ENCODE measurements around the gene GRHL1. TPM values are rescaled to one million over a fixed set of nuclear protein-coding genes. Genes with fewer than 3 reads are reported as not detected.

The GRHL1 gene
- total RNA-seq, 2 donors from 2014 or later, result 1.3 to 3.2 TPM

GRCh38 chr2:9954136-9954535, 2.6 kb downstream of the GRHL1 start:
- Histone ChIP-seq H3K4me3 (no peak overlapping the region), H3K36me3 (no peaks in the 10 kb centered on the region), H3K4me1 (peaks cover 0 to 9% of the 10 kb centered on the region in 2 donors), H3K9me3 (no peaks in the 10 kb centered on the region), H3K27ac (no peak overlapping the region), H3K27me3 (no peaks in the 10 kb centered on the region)
- no peak for DNase-seq (ENCODE audit: low spot score)
- TF ChIP-seq, protein P1, sequence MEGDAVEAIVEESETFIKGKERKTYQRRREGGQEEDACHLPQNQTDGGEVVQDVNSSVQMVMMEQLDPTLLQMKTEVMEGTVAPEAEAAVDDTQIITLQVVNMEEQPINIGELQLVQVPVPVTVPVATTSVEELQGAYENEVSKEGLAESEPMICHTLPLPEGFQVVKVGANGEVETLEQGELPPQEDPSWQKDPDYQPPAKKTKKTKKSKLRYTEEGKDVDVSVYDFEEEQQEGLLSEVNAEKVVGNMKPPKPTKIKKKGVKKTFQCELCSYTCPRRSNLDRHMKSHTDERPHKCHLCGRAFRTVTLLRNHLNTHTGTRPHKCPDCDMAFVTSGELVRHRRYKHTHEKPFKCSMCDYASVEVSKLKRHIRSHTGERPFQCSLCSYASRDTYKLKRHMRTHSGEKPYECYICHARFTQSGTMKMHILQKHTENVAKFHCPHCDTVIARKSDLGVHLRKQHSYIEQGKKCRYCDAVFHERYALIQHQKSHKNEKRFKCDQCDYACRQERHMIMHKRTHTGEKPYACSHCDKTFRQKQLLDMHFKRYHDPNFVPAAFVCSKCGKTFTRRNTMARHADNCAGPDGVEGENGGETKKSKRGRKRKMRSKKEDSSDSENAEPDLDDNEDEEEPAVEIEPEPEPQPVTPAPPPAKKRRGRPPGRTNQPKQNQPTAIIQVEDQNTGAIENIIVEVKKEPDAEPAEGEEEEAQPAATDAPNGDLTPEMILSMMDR (IDR thresholded peaks at IDR 0.05), result no peak

DNA sequence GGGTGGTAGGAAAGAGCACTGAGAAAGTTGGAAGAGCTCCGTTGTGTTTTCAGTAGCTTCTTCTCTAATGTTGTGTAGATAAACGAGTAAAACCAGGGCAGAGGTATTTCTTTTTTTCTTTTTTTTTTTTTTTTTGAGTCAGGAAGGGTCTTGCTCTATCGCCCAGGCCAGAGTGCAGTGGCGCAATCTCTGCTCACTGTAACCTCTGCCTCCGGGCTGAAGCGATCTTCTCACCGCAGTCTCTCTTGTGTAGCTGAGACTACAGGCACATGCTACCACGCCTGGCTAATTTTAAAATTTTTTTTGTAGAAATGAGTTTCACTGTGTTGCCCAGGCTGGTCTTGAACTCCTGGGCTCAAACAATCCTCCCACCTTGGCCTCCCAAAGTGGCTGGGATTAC, 6.6 kb downstream of the GRHL1 start:
- H3K36me3 ChIP-seq, result no peaks in the 10 kb centered on the region
- no peak for DNase-seq (ENCODE audit: low spot score)
- TF ChIP-seq, protein P1 (IDR thresholded peaks at IDR 0.05), result no peak
- no peaks in the 10 kb centered on the region for H3K27me3 ChIP-seq
- no peaks in the 10 kb centered on the region for H3K9me3 ChIP-seq
- no peak overlapping the region for H3K27ac ChIP-seq
- H3K4me1 ChIP-seq, result no peaks in the 10 kb centered on the region
- H3K4me3 ChIP-seq, result no peak overlapping the region

DNA sequence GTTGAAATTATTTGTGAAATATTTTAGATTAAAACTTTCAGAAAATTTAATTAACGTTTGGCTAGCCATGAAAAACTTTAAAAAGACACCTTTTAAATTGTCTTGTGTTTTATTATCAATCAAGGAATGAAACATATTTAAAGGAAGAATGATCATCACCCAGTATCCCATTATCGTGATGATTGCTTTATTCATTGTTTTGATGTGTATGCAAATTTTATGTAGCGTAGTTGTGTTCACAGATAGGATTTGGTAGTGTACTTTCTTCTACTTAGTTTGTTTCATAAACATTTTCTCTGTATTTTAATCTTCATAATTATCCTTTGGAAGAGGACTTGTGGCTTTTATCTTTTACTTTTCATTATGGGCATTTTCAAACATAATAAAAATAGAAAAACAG, 7.8 kb downstream of the GRHL1 start:
- Histone ChIP-seq H3K27me3 (no peaks in the 10 kb centered on the region), H3K27ac (no peak overlapping the region)

DNA sequence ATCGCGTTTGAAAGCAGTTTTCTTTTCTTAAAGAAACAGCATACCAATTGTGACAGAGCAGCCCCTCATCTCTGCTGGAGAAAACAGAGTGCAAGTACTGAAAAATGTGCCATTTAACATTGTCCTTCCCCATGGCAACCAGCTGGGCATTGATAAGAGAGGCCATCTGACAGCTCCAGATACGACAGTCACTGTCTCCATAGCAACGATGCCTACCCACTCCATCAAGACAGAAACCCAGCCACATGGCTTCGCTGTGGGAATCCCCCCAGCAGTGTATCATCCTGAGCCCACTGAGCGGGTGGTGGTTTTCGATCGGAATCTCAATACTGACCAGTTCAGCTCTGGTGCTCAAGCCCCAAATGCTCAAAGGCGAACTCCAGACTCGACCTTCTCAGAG, 9.5 kb downstream of the GRHL1 start:
- TF ChIP-seq, protein P1 (IDR thresholded peaks at IDR 0.05), result no peak
- H3K27ac ChIP-seq, result no peak overlapping the region

More for the DNA sequence above, 7.8 kb downstream of the GRHL1 start:
- TF ChIP-seq, protein P1 (IDR thresholded peaks at IDR 0.05), result no peak
- no peak for DNase-seq (ENCODE audit: low spot score)
- Histone ChIP-seq H3K36me3 (peaks cover 2% of the 10 kb centered on the region), H3K4me3 (no peak overlapping the region), H3K4me1 (no peaks in the 10 kb centered on the region), H3K9me3 (no peaks in the 10 kb centered on the region)

GRCh38 chr2:9964334-9964980, 13.0 kb downstream of the GRHL1 start:
- no peaks in the 10 kb centered on the region for H3K9me3 ChIP-seq
- DNase-seq (ENCODE audit: low spot score), result no peak
- no peaks in the 10 kb centered on the region for H3K4me1 ChIP-seq
- no peak overlapping the region for H3K4me3 ChIP-seq
- no peak overlapping the region for H3K27ac ChIP-seq
- H3K36me3 ChIP-seq, result peaks cover 5% of the 10 kb centered on the region
- TF ChIP-seq, protein P1 (IDR thresholded peaks at IDR 0.05), result no peak
- no peaks in the 10 kb centered on the region for H3K27me3 ChIP-seq

More for the DNA sequence above, 9.5 kb downstream of the GRHL1 start:
- Histone ChIP-seq H3K9me3 (no peaks in the 10 kb centered on the region), H3K27me3 (no peaks in the 10 kb centered on the region), H3K4me1 (no peaks in the 10 kb centered on the region), H3K4me3 (no peak overlapping the region), H3K36me3 (peaks cover 5% of the 10 kb centered on the region)
- no peak for DNase-seq (ENCODE audit: low spot score)
